ENCODE results near the gene BIRC6.

- no peak for TF ChIP-seq POLR2A (IDR thresholded peaks at IDR 0.05)
- TF ChIP-seq, protein P1, sequence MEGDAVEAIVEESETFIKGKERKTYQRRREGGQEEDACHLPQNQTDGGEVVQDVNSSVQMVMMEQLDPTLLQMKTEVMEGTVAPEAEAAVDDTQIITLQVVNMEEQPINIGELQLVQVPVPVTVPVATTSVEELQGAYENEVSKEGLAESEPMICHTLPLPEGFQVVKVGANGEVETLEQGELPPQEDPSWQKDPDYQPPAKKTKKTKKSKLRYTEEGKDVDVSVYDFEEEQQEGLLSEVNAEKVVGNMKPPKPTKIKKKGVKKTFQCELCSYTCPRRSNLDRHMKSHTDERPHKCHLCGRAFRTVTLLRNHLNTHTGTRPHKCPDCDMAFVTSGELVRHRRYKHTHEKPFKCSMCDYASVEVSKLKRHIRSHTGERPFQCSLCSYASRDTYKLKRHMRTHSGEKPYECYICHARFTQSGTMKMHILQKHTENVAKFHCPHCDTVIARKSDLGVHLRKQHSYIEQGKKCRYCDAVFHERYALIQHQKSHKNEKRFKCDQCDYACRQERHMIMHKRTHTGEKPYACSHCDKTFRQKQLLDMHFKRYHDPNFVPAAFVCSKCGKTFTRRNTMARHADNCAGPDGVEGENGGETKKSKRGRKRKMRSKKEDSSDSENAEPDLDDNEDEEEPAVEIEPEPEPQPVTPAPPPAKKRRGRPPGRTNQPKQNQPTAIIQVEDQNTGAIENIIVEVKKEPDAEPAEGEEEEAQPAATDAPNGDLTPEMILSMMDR (IDR thresholded peaks at IDR 0.05): no peak
Measured at GRCh38 chr2:32572737-32573136, 215.9 kb downstream of the BIRC6 start.

Data from heart left ventricle (tissue), 13 donors.